ENCODE results near the gene PDE9A.

Gene PDE9A

GRCh38 chr21:42768324-42769121 lies 115.1 kb downstream of the PDE9A start:
- no peak overlapping the region for H2BK12ac ChIP-seq (ENCODE audit: low read length)
- H2AK5ac ChIP-seq (ENCODE audit: low read length) = no peak overlapping the region
- no peak overlapping the region for H2AFZ ChIP-seq (ENCODE audit: insufficient read depth, low read length, poor library complexity)
- peaks cover 59 to 62% of the 10 kb centered on the region in 2 experiments for H3K36me3 ChIP-seq (ENCODE audit: control insufficient read depth in 1 of 2, insufficient read depth in 2 of 2, low read length in 2 of 2)
- H3K9me3 ChIP-seq (ENCODE audit: insufficient read depth, low read depth, low read length) = peaks cover 7% of the 10 kb centered on the region
- H2BK5ac ChIP-seq (ENCODE audit: low read depth, low read length, poor library complexity) = no peak overlapping the region
- no peak overlapping the region for H3K4me2 ChIP-seq (ENCODE audit: low read length)
- H3K23ac ChIP-seq (ENCODE audit: low read length) = no peak overlapping the region
- H3K79me2 ChIP-seq (ENCODE audit: control insufficient read depth, insufficient read depth, low read length, poor library complexity) = no peaks in the 10 kb centered on the region
- H3K4me3 ChIP-seq (ENCODE audit: low read depth, low read length) = no peak overlapping the region
- H4K91ac ChIP-seq (ENCODE audit: low read depth, low read length) = no peak overlapping the region
- WGBS (ENCODE audit: extremely low coverage, insufficient coverage, insufficient read length) = no CpG with 5 or more reads among the region's 21 CpGs
- no peak overlapping the region for H3K27ac ChIP-seq (ENCODE audit: low read depth, low read length)
- H4K12ac ChIP-seq (ENCODE audit: low read depth, low read length) = no peak overlapping the region
- no peaks in the 10 kb centered on the region for H3K27me3 ChIP-seq (ENCODE audit: insufficient read depth, low read length)
- H3K9ac ChIP-seq (ENCODE audit: low read length) = no peak overlapping the region
- H3K79me1 ChIP-seq (ENCODE audit: low read length) = no peaks in the 10 kb centered on the region
- no peak overlapping the region for H3K18ac ChIP-seq (ENCODE audit: low read length)
- DNase-seq = no peak
- H3K4ac ChIP-seq (ENCODE audit: low read depth, low read length) = no peak overlapping the region
- H4K8ac ChIP-seq (ENCODE audit: low read depth, low read length) = no peak overlapping the region
- H3K4me1 ChIP-seq (ENCODE audit: control insufficient read depth in 1 of 2, insufficient read depth in 2 of 2, low read length in 2 of 2) = no peaks in the 10 kb centered on the region
- no peak overlapping the region for H2BK120ac ChIP-seq (ENCODE audit: insufficient read depth, low read length, poor library complexity)
- H3K14ac ChIP-seq (ENCODE audit: low read length) = no peak overlapping the region

- WGBS (ENCODE audit: extremely low coverage, insufficient coverage, insufficient read length) = no CpG with 5 or more reads among the region's 9 CpGs
- Histone ChIP-seq H3K23ac (ENCODE audit: low read length) (peak overlapping the region; percentile 45), H3K4ac (ENCODE audit: low read depth, low read length) (no peak overlapping the region), H3K79me1 (ENCODE audit: low read length) (no peaks in the 10 kb centered on the region), H3K4me2 (ENCODE audit: low read length) (no peak overlapping the region), H2AK5ac (ENCODE audit: low read length) (no peak overlapping the region), H3K14ac (ENCODE audit: low read length) (no peak overlapping the region), H3K27me3 (ENCODE audit: insufficient read depth, low read length) (no peaks in the 10 kb centered on the region), H4K8ac (ENCODE audit: low read depth, low read length) (no peak overlapping the region), H3K27ac (ENCODE audit: low read depth, low read length) (no peak overlapping the region), H3K4me1 (ENCODE audit: control insufficient read depth in 1 of 2, insufficient read depth in 2 of 2, low read length in 2 of 2) (no peaks in the 10 kb centered on the region), H3K36me3 (ENCODE audit: control insufficient read depth in 1 of 2, insufficient read depth in 2 of 2, low read length in 2 of 2) (peaks cover 54 to 56% of the 10 kb centered on the region in 2 experiments), H4K91ac (ENCODE audit: low read depth, low read length) (no peak overlapping the region), H3K4me3 (ENCODE audit: low read depth, low read length) (peak overlapping the region; percentile 42), H3K18ac (ENCODE audit: low read length) (no peak overlapping the region), H2AFZ (ENCODE audit: insufficient read depth, low read length, poor library complexity) (no peak overlapping the region), H3K9ac (ENCODE audit: low read length) (no peak overlapping the region), H3K79me2 (ENCODE audit: control insufficient read depth, insufficient read depth, low read length, poor library complexity) (no peaks in the 10 kb centered on the region), H2BK120ac (ENCODE audit: insufficient read depth, low read length, poor library complexity) (no peak overlapping the region), H2BK5ac (ENCODE audit: low read depth, low read length, poor library complexity) (no peak overlapping the region), H3K9me3 (ENCODE audit: insufficient read depth, low read depth, low read length) (peaks cover 7% of the 10 kb centered on the region), H4K12ac (ENCODE audit: low read depth, low read length) (no peak overlapping the region), H2BK12ac (ENCODE audit: low read length) (no peak overlapping the region)
- no peak for DNase-seq
Observed at GRCh38 chr21:42769183-42769819, 115.9 kb downstream of the PDE9A start.

GRCh38 chr21:42769820-42770716 lies 116.6 kb downstream of the PDE9A start:
- Histone ChIP-seq H3K14ac (ENCODE audit: low read length) (no peak overlapping the region), H4K91ac (ENCODE audit: low read depth, low read length) (no peak overlapping the region), H2BK120ac (ENCODE audit: insufficient read depth, low read length, poor library complexity) (no peak overlapping the region), H2AK5ac (ENCODE audit: low read length) (no peak overlapping the region), H3K79me2 (ENCODE audit: control insufficient read depth, insufficient read depth, low read length, poor library complexity) (no peaks in the 10 kb centered on the region), H3K36me3 (ENCODE audit: control insufficient read depth in 1 of 2, insufficient read depth in 2 of 2, low read length in 2 of 2) (peaks cover 53 to 56% of the 10 kb centered on the region in 2 experiments), H3K27me3 (ENCODE audit: insufficient read depth, low read length) (no peaks in the 10 kb centered on the region), H3K4me2 (ENCODE audit: low read length) (no peak overlapping the region), H3K18ac (ENCODE audit: low read length) (no peak overlapping the region), H3K79me1 (ENCODE audit: low read length) (no peaks in the 10 kb centered on the region), H4K12ac (ENCODE audit: low read depth, low read length) (no peak overlapping the region), H3K4me3 (ENCODE audit: low read depth, low read length) (peak overlapping the region; percentile 42), H4K8ac (ENCODE audit: low read depth, low read length) (no peak overlapping the region), H3K27ac (ENCODE audit: low read depth, low read length) (no peak overlapping the region), H3K9me3 (ENCODE audit: insufficient read depth, low read depth, low read length) (peaks cover 7% of the 10 kb centered on the region), H2AFZ (ENCODE audit: insufficient read depth, low read length, poor library complexity) (no peak overlapping the region), H2BK12ac (ENCODE audit: low read length) (no peak overlapping the region), H2BK5ac (ENCODE audit: low read depth, low read length, poor library complexity) (no peak overlapping the region), H3K4me1 (ENCODE audit: control insufficient read depth in 1 of 2, insufficient read depth in 2 of 2, low read length in 2 of 2) (no peaks in the 10 kb centered on the region), H3K23ac (ENCODE audit: low read length) (no peak overlapping the region), H3K4ac (ENCODE audit: low read depth, low read length) (no peak overlapping the region), H3K9ac (ENCODE audit: low read length) (no peak overlapping the region)
- WGBS (ENCODE audit: extremely low coverage, insufficient coverage, insufficient read length) = no CpG with 5 or more reads among the region's 28 CpGs
- no peak for DNase-seq

GRCh38 chr21:42770717-42771502 lies 117.5 kb downstream of the PDE9A start:
- no peak for DNase-seq
- Histone ChIP-seq H2BK120ac (ENCODE audit: insufficient read depth, low read length, poor library complexity) (no peak overlapping the region), H2BK5ac (ENCODE audit: low read depth, low read length, poor library complexity) (no peak overlapping the region)

More at GRCh38 chr21:42770717-42771502, 117.5 kb downstream of the PDE9A start:
- Histone ChIP-seq H3K36me3 (ENCODE audit: control insufficient read depth in 1 of 2, insufficient read depth in 2 of 2, low read length in 2 of 2) (peaks cover 54 to 56% of the 10 kb centered on the region in 2 experiments), H2AFZ (ENCODE audit: insufficient read depth, low read length, poor library complexity) (no peak overlapping the region), H3K23ac (ENCODE audit: low read length) (no peak overlapping the region), H2BK12ac (ENCODE audit: low read length) (no peak overlapping the region), H3K4me1 (ENCODE audit: control insufficient read depth in 1 of 2, insufficient read depth in 2 of 2, low read length in 2 of 2) (no peaks in the 10 kb centered on the region), H4K91ac (ENCODE audit: low read depth, low read length) (no peak overlapping the region), H3K4me2 (ENCODE audit: low read length) (no peak overlapping the region), H2AK5ac (ENCODE audit: low read length) (no peak overlapping the region), H3K79me2 (ENCODE audit: control insufficient read depth, insufficient read depth, low read length, poor library complexity) (no peaks in the 10 kb centered on the region), H3K4me3 (ENCODE audit: low read depth, low read length) (no peak overlapping the region), H3K18ac (ENCODE audit: low read length) (no peak overlapping the region), H4K12ac (ENCODE audit: low read depth, low read length) (no peak overlapping the region), H3K14ac (ENCODE audit: low read length) (no peak overlapping the region), H3K4ac (ENCODE audit: low read depth, low read length) (no peak overlapping the region), H4K8ac (ENCODE audit: low read depth, low read length) (no peak overlapping the region), H3K79me1 (ENCODE audit: low read length) (no peaks in the 10 kb centered on the region), H3K9me3 (ENCODE audit: insufficient read depth, low read depth, low read length) (peaks cover 9% of the 10 kb centered on the region), H3K27me3 (ENCODE audit: insufficient read depth, low read length) (no peaks in the 10 kb centered on the region), H3K27ac (ENCODE audit: low read depth, low read length) (no peak overlapping the region), H3K9ac (ENCODE audit: low read length) (no peak overlapping the region)
- no CpG with 5 or more reads among the region's 27 CpGs for WGBS (ENCODE audit: extremely low coverage, insufficient coverage, insufficient read length)

All from trophoblast cell (in vitro differentiated cells and primary cell).